Neural cell (in vitro differentiated cells): ENCODE data around the gene CUX1. TPM values are rescaled to one million over a fixed set of nuclear protein-coding genes. Genes with fewer than 3 reads are reported as not detected.

Experiments used
- H2AFZ ChIP-seq: fragments of 200-600, 300-800 bp; sonication (generic), shearing (Covaris generic); 2 replicates; pipeline ENCODE4 v1.6.0; 2014; ENCODE audit warnings: low read depth, mild to moderate bottlenecking, antibody characterized with exemption, low read length, moderate library complexity
- H3F3A ChIP-seq: fragments of 200-600 bp; shearing (Covaris generic); 2 replicates; pipeline ENCODE4 v1.6.1; 2016; ENCODE audit warnings: mild to moderate bottlenecking, moderate library complexity, mixed read lengths, antibody characterized with exemption, low read length; ENCODE audit not compliant: insufficient read depth, poor library complexity, severe bottlenecking
- H3K27ac ChIP-seq: fragments of 200-600, 300-800 bp; sonication (generic), shearing (Covaris generic); 2 replicates; pipeline ENCODE4 v1.5.1; 2014; ENCODE audit warnings: mild to moderate bottlenecking, low read length, moderate library complexity
- H3K27me3 ChIP-seq: fragments of 300-800, 200-600 bp; sonication (generic), shearing (Covaris generic); 2 replicates; pipeline ENCODE4 v1.6.0; 2014; ENCODE audit warnings: mild to moderate bottlenecking, low read depth, low read length, moderate library complexity; ENCODE audit not compliant: insufficient read depth
- H3K36me3 ChIP-seq: fragments of 300-800, 200-600 bp; sonication (generic), shearing (Covaris generic); 2 replicates; pipeline ENCODE4 v1.5.1; 2014; ENCODE audit warnings: mild to moderate bottlenecking, antibody characterized with exemption, low read length, moderate library complexity; ENCODE audit not compliant: insufficient read depth
- H3K4me2 ChIP-seq: fragments of 300-800, 200-600 bp; sonication (generic), shearing (Covaris generic); 2 replicates; pipeline ENCODE4 v1.6.0; 2014; ENCODE audit warnings: mild to moderate bottlenecking, low read length
- H3K4me3 ChIP-seq: fragments of 300-800, 200-600 bp; sonication (generic), shearing (Covaris generic); 2 replicates; pipeline ENCODE4 v1.5.1; 2014; ENCODE audit warnings: mild to moderate bottlenecking, low read length, moderate library complexity
- H3K79me2 ChIP-seq: fragments of 200-600 bp; shearing (Covaris generic); replicated peaks from 2 replicates; pipeline ENCODE4 v1.6.0; 2014; ENCODE audit warnings: mild to moderate bottlenecking, low read length, moderate library complexity; ENCODE audit not compliant: insufficient read depth
- H3K9ac ChIP-seq: fragments of 300-800, 200-600 bp; sonication (generic), shearing (Covaris generic); 2 replicates; pipeline ENCODE4 v1.6.1; 2016; ENCODE audit warnings: mild to moderate bottlenecking, low read length, mixed read lengths
- H3K9me2 ChIP-seq: fragments of 200-600 bp; shearing (Covaris generic); 2 replicates; pipeline ENCODE4 v1.6.1; 2016; ENCODE audit warnings: mild to moderate bottlenecking, low read length, mixed read lengths; ENCODE audit not compliant: insufficient read depth
- H3K9me3 ChIP-seq: fragments of 200-600, 300-800 bp; sonication (generic), shearing (Covaris generic); 2 replicates; pipeline ENCODE4 v1.6.1; 2016; ENCODE audit warnings: mild to moderate bottlenecking, mixed run types, low read length, moderate library complexity, mixed read lengths
- H4K20me1 ChIP-seq: fragments of 200-600 bp; shearing (Covaris generic); 2 replicates; pipeline ENCODE4 v1.6.1; 2016; ENCODE audit warnings: mild to moderate bottlenecking, mixed run types; ENCODE audit not compliant: insufficient read depth
- EP300 ChIP-seq: fragments of 450-650 bp; conservative IDR thresholded peaks from 2 replicates; pipeline ENCODE4 v1.6.1; 2014; ENCODE audit warnings: antibody characterized with exemption, mild to moderate bottlenecking, moderate library complexity; ENCODE audit not compliant: poor library complexity, severe bottlenecking
- EZH2 ChIP-seq: fragments of 200-600, 300-800 bp; shearing (Covaris generic), sonication (generic); IDR thresholded peaks from 2 replicates; pipeline ENCODE4 v1.6.1; 2014; ENCODE audit warnings: antibody characterized with exemption, low read length, borderline replicate concordance, mild to moderate bottlenecking; ENCODE audit not compliant: insufficient read depth, poor library complexity, severe bottlenecking
- MXI1 ChIP-seq: fragments of 450-650 bp; conservative IDR thresholded peaks from 2 replicates; pipeline ENCODE4 v1.6.1; 2014; ENCODE audit warnings: antibody characterized with exemption, mild to moderate bottlenecking; ENCODE audit not compliant: poor library complexity, severe bottlenecking
- POLR2AphosphoS5 ChIP-seq: IDR thresholded peaks from 2 replicates; pipeline ENCODE4 v1.6.1; 2012
- RAD21 ChIP-seq: fragments of 450-650 bp; conservative IDR thresholded peaks from 2 replicates; pipeline ENCODE4 v1.6.1; 2014; ENCODE audit warnings: antibody characterized with exemption, mild to moderate bottlenecking, moderate library complexity
- SMC3 ChIP-seq: fragments of 450-650 bp; conservative IDR thresholded peaks from 2 replicates; pipeline ENCODE4 v1.6.1; 2014; ENCODE audit warnings: antibody characterized with exemption, mild to moderate bottlenecking, moderate library complexity; ENCODE audit not compliant: poor library complexity
- TAF1 ChIP-seq: IDR thresholded peaks from 2 replicates; pipeline ENCODE4 v1.6.1; 2012; ENCODE audit warnings: low read depth
- polyA plus RNA-seq: library from polyadenylated mRNA; depleted of rRNA; stranded (reverse); fragments of >200 nt; gene quantifications from 2 replicates; pipeline ENCODE4 v1.2.3, GENCODE V29; 2014
- TF ChIP-seq, protein P1 (sequence below): fragments of 450-650 bp; IDR thresholded peaks from 2 replicates; pipeline ENCODE4 v1.5.1; 2014; ENCODE audit warnings: antibody characterized with exemption, mild to moderate bottlenecking, moderate library complexity; ENCODE audit not compliant: poor library complexity, severe bottlenecking
- TF ChIP-seq, protein P2 (sequence below): IDR thresholded peaks from 2 replicates; pipeline ENCODE4 v1.6.1; 2012; ENCODE audit warnings: borderline replicate concordance

Gene CUX1
- polyA plus RNA-seq, 1 donor from 2014 or later = 26.6 TPM

DNA sequence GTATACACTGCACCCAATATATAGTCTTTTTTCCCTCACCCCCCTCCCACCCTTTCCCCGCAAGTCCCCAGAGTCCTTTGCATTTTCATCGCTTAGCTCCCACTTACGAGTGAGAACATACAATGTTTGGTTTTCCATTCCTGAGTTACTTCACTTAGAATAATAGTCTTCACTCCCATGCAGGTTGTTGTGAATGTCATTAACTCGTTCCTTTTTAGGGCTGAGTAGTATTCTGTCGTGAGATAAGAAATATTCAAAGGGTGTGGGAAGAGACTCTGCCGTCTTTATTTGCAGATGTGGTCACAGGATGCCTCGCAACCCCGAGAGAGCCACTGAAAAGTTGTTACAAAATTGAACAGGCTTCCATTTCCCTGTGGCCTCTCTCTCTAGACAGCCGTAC is 331.4 kb downstream of the CUX1 start:
- Histone ChIP-seq H4K20me1 (no peaks in the 10 kb centered on the region), H3K9me2 (no peaks in the 10 kb centered on the region)
- TF ChIP-seq, protein P1, sequence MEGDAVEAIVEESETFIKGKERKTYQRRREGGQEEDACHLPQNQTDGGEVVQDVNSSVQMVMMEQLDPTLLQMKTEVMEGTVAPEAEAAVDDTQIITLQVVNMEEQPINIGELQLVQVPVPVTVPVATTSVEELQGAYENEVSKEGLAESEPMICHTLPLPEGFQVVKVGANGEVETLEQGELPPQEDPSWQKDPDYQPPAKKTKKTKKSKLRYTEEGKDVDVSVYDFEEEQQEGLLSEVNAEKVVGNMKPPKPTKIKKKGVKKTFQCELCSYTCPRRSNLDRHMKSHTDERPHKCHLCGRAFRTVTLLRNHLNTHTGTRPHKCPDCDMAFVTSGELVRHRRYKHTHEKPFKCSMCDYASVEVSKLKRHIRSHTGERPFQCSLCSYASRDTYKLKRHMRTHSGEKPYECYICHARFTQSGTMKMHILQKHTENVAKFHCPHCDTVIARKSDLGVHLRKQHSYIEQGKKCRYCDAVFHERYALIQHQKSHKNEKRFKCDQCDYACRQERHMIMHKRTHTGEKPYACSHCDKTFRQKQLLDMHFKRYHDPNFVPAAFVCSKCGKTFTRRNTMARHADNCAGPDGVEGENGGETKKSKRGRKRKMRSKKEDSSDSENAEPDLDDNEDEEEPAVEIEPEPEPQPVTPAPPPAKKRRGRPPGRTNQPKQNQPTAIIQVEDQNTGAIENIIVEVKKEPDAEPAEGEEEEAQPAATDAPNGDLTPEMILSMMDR = no peak
- TF ChIP-seq, protein P2, sequence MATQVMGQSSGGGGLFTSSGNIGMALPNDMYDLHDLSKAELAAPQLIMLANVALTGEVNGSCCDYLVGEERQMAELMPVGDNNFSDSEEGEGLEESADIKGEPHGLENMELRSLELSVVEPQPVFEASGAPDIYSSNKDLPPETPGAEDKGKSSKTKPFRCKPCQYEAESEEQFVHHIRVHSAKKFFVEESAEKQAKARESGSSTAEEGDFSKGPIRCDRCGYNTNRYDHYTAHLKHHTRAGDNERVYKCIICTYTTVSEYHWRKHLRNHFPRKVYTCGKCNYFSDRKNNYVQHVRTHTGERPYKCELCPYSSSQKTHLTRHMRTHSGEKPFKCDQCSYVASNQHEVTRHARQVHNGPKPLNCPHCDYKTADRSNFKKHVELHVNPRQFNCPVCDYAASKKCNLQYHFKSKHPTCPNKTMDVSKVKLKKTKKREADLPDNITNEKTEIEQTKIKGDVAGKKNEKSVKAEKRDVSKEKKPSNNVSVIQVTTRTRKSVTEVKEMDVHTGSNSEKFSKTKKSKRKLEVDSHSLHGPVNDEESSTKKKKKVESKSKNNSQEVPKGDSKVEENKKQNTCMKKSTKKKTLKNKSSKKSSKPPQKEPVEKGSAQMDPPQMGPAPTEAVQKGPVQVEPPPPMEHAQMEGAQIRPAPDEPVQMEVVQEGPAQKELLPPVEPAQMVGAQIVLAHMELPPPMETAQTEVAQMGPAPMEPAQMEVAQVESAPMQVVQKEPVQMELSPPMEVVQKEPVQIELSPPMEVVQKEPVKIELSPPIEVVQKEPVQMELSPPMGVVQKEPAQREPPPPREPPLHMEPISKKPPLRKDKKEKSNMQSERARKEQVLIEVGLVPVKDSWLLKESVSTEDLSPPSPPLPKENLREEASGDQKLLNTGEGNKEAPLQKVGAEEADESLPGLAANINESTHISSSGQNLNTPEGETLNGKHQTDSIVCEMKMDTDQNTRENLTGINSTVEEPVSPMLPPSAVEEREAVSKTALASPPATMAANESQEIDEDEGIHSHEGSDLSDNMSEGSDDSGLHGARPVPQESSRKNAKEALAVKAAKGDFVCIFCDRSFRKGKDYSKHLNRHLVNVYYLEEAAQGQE = no peak
- TF ChIP-seq POLR2AphosphoS5 (no peak), RAD21 (no peak), MXI1 (no peak), SMC3 (no peak), TAF1 (no peak), EP300 (no peak), EZH2 (no peak)

DNA sequence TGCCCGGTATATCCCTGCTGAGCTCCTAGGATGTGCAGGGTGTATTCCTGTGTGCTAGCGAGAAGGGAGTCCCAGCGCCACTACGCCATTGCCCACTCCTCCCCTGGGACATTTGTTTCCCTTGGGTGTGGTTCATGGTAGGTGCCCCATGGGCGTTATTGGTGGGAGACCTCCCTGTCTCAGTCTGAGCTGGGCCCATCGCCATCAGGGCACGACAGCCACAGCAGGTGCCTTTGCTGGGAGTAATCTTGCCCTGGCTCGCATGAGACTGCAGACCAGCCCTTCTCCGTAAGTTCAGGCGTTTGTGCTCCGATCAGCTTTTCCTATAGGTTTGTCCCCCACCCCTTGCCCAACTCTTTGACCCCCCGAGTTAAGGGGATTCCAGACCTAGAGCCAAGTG is 332.0 kb downstream of the CUX1 start:
- TF ChIP-seq EP300 (no peak), TAF1 (no peak)
- H4K20me1 ChIP-seq = no peaks in the 10 kb centered on the region

More for the DNA sequence above, 331.4 kb downstream of the CUX1 start:
- Histone ChIP-seq H3F3A (no peaks in the 10 kb centered on the region), H3K27ac (no peak overlapping the region), H3K9ac (no peak overlapping the region), H3K9me3 (no peaks in the 10 kb centered on the region), H3K4me2 (no peak overlapping the region), H3K27me3 (no peaks in the 10 kb centered on the region), H3K79me2 (no peaks in the 10 kb centered on the region), H2AFZ (no peak overlapping the region), H3K36me3 (no peaks in the 10 kb centered on the region), H3K4me3 (no peak overlapping the region)

DNA sequence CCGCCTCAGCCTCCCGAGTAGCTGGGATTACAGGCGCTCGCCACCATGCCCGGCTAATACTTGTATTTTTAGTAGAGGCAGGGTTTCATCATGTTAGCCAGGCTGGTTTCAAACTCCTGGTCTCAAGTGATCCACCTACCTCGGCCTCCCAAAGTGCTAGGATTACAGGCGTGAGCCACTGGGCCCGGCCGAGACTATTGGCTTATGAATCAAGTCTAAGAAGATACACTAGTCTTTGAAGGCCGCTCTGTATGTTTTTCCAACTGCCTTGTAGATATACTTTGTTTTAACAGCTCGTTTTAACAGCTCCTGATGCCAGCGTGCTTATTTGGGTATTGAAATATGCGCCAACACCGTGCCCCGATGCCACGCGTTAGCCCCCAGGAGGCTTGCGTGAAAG is 332.8 kb downstream of the CUX1 start:
- Histone ChIP-seq H3K9me3 (no peaks in the 10 kb centered on the region), H3K9me2 (no peaks in the 10 kb centered on the region), H4K20me1 (no peaks in the 10 kb centered on the region), H3K79me2 (no peaks in the 10 kb centered on the region), H3K27me3 (no peaks in the 10 kb centered on the region), H3K4me2 (no peak overlapping the region), H3K36me3 (no peaks in the 10 kb centered on the region), H3K27ac (no peak overlapping the region), H2AFZ (no peak overlapping the region), H3K9ac (no peak overlapping the region), H3F3A (no peaks in the 10 kb centered on the region), H3K4me3 (no peak overlapping the region)
- TF ChIP-seq SMC3 (no peak), EZH2 (no peak), EP300 (no peak), MXI1 (no peak), POLR2AphosphoS5 (no peak), TAF1 (no peak), RAD21 (no peak)
- TF ChIP-seq, protein P1 = no peak
- TF ChIP-seq, protein P2 = no peak

More for the DNA sequence above, 332.0 kb downstream of the CUX1 start:
- Histone ChIP-seq H3K4me2 (no peak overlapping the region), H3K9me2 (no peaks in the 10 kb centered on the region), H3K4me3 (no peak overlapping the region), H3K9me3 (no peaks in the 10 kb centered on the region), H3K79me2 (no peaks in the 10 kb centered on the region), H3F3A (no peaks in the 10 kb centered on the region), H3K9ac (no peak overlapping the region), H2AFZ (no peak overlapping the region), H3K36me3 (no peaks in the 10 kb centered on the region), H3K27ac (no peak overlapping the region), H3K27me3 (no peaks in the 10 kb centered on the region)
